NCI-H69 (cell line): ENCODE measurements around the gene KRT26.
A peak's percentile ranks its signal among the peaks of the same experiment; 100 is the strongest.
"Not testable (repeated sequence)": the region's sequence is repeated elsewhere in the genome, so short reads cannot be mapped to it uniquely, and the experiment has no call there.

Source experiments
- DNase-seq: peaks from one replicate; lab custom pipeline; 2025; lab: John Stamatoyannopoulos, UW

Gene KRT26

GRCh38 chr17:40772101-40772500 lies at the start of gene KRT26:
Gene KRT26 (minus strand): TSS chr17:40772201. CDS start chr17:40772113, 88 bp downstream.
- no peak for DNase-seq

GRCh38 chr17:40821536-40821935 lies 49.5 kb upstream of the KRT26 start:
- no peak for DNase-seq

- DNase-seq = no peak
These were observed 48.3 kb upstream of the KRT26 start for GRCh38 chr17:40820228-40820838.

- peak; percentile 20 for DNase-seq
These were observed 47.6 kb upstream of the KRT26 start for GRCh38 chr17:40819528-40820125.

- DNase-seq = peak; percentile 88
These were observed 46.9 kb upstream of the KRT26 start for GRCh38 chr17:40818733-40819527.

- no peak for DNase-seq
These were observed 46.3 kb upstream of the KRT26 start for GRCh38 chr17:40818343-40818732.

- no peak for DNase-seq
These were observed 45.2 kb upstream of the KRT26 start for GRCh38 chr17:40817103-40817682.

- no peak for DNase-seq
These were observed 44.6 kb upstream of the KRT26 start for GRCh38 chr17:40816569-40816968.

- no peak for DNase-seq
These were observed 43.4 kb upstream of the KRT26 start for GRCh38 chr17:40815381-40815780.

- not testable (repeated sequence) for DNase-seq
These were observed 42.7 kb upstream of the KRT26 start for GRCh38 chr17:40814657-40815056.

GRCh38 chr17:40813804-40814203 lies 41.8 kb upstream of the KRT26 start:
- DNase-seq = no peak

GRCh38 chr17:40812639-40813038 lies 40.6 kb upstream of the KRT26 start:
- DNase-seq = no peak

- no peak for DNase-seq
These were observed 38.5 kb upstream of the KRT26 start for GRCh38 chr17:40810494-40810893.

- DNase-seq = no peak
These were observed 37.9 kb upstream of the KRT26 start for GRCh38 chr17:40809721-40810421.

- no peak for DNase-seq
These were observed 34.1 kb upstream of the KRT26 start for GRCh38 chr17:40806131-40806530.

- DNase-seq = peak; percentile 91
These were observed 31.6 kb upstream of the KRT26 start for GRCh38 chr17:40803617-40804082.

GRCh38 chr17:40801157-40801556 lies 29.2 kb upstream of the KRT26 start:
- DNase-seq = no peak

GRCh38 chr17:40800381-40800780 lies 28.4 kb upstream of the KRT26 start:
- no peak for DNase-seq

GRCh38 chr17:40799859-40800258 lies 27.9 kb upstream of the KRT26 start, which contains the start of gene KRT28:
Gene KRT28 (minus strand): TSS chr17:40799959. CDS start chr17:40799893, 66 bp downstream.
- DNase-seq = no peak

GRCh38 chr17:40796846-40797245 lies 24.8 kb upstream of the KRT26 start:
- no peak for DNase-seq

- no peak for DNase-seq
These were observed 23.1 kb upstream of the KRT26 start for GRCh38 chr17:40795019-40795667.
